Endodermal cell (in vitro differentiated cells): ENCODE data around the gene BBS9. TPM values are rescaled to one million over a fixed set of nuclear protein-coding genes. Genes with fewer than 3 reads are reported as not detected.

ENCODE experiments used
- DNase-seq: peaks from one replicate; pipeline ENCODE4 v3.0.0-alpha.2; 2017
- H3K27ac ChIP-seq: 2 replicates; pipeline ENCODE4 v1.5.1; 2013; ENCODE audit warnings: mild to moderate bottlenecking, low read depth, low read length, moderate library complexity
- H3K27me3 ChIP-seq: 2 replicates; pipeline ENCODE4 v1.6.1; 2013; ENCODE audit warnings: mild to moderate bottlenecking, low read length, moderate library complexity; ENCODE audit not compliant: insufficient read depth, control insufficient read depth, poor library complexity, severe bottlenecking
- H3K36me3 ChIP-seq: 2 replicates; pipeline ENCODE4 v1.7.0; 2013; ENCODE audit warnings: mild to moderate bottlenecking, low read length, moderate library complexity; ENCODE audit not compliant: control insufficient read depth, insufficient read depth
- H3K4me1 ChIP-seq: one replicate; pipeline ENCODE4 v1.7.0; 2013; ENCODE audit warnings: low read length; ENCODE audit not compliant: control insufficient read depth, insufficient read depth
- H3K4me3 ChIP-seq: 2 replicates; pipeline ENCODE4 v1.5.1; 2013; ENCODE audit warnings: mild to moderate bottlenecking, low read length, moderate library complexity
- H3K9ac ChIP-seq: 2 replicates; pipeline ENCODE4 v1.6.1; 2013; ENCODE audit warnings: mild to moderate bottlenecking, low read length, moderate library complexity; ENCODE audit not compliant: poor library complexity, severe bottlenecking; ENCODE audit errors: extremely low read depth
- H3K9me3 ChIP-seq: 2 replicates; pipeline ENCODE4 v1.6.1; 2013; ENCODE audit warnings: mild to moderate bottlenecking, low read length, moderate library complexity; ENCODE audit not compliant: control insufficient read depth
- H3K27ac Mint-ChIP-seq: 2 replicates; pipeline ENCODE4 v1.8.0; 2020; ENCODE audit warnings: mixed read lengths
- H3K27me3 Mint-ChIP-seq: 2 replicates; pipeline ENCODE4 v1.8.0; 2021; ENCODE audit warnings: mild to moderate bottlenecking, mixed read lengths; ENCODE audit not compliant: insufficient read depth
- H3K36me3 Mint-ChIP-seq: 2 replicates; pipeline ENCODE4 v1.8.0; 2020; ENCODE audit warnings: low read depth, mixed read lengths
- H3K4me1 Mint-ChIP-seq: 2 replicates; pipeline ENCODE4 v1.8.0; 2020; ENCODE audit warnings: mixed read lengths
- H3K4me3 Mint-ChIP-seq: 2 replicates; pipeline ENCODE4 v1.8.0; 2020; ENCODE audit warnings: mild to moderate bottlenecking, moderate library complexity, mixed read lengths
- H3K9me3 Mint-ChIP-seq: 2 replicates; pipeline ENCODE4 v1.8.0; 2020; ENCODE audit warnings: mild to moderate bottlenecking, mixed read lengths
- WGBS, 2 experiments: methylation state at CpG; one replicate each; pipeline versions ENCODE4 v1.1.5 to v1.1.7; 2013; ENCODE audit warnings: missing lambda C conversion rate in 2 of 2, mixed read lengths in 1 of 2; ENCODE audit not compliant: insufficient coverage in 1 of 2, insufficient read length in 1 of 2; 5-methylcytosine and 5-hydroxymethylcytosine counted together
- total RNA-seq, 2 donors: library from RNA; stranded (reverse); fragmentation: NEBNext Ultra II Directional in 1 of 2; extraction: Animal tissue kit (Norgen Biotek cat#: 25700) in 1 of 2; gene quantifications; 2 replicates in 1 of 2; 3 replicates in 1 of 2; pipeline ENCODE4 v1.2.1, GENCODE V29; 2021
- TF ChIP-seq, protein P1 (sequence below): fragments of 200-600 bp; sonication (generic); conservative IDR thresholded peaks from 2 replicates; pipeline ENCODE4 v1.5.0; 2021; ENCODE audit warnings: antibody characterized with exemption, mild to moderate bottlenecking

BBS9 gene
- total RNA-seq, 2 donors from 2014 or later = 20.7 to 21.6 TPM

DNA sequence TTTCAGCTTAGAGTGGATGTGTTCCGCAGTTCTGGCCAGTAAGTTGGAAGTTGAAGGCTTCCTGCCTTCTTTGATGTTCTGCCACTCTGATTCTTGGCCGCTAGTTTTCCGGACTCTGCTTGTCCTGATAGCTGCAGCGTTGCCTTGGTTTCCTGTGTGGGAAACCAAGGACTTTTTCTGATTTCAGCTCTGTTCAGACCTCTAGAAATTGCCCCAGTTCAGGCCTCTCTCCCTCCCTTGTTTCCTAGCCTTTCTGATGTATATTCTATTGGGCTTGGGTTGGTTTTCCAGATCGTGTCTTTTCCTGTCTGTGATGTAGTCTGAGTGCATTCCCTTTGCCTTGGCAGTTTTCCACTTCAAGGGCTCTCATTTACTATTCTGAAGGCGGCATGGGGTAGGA, 318.7 kb downstream of the BBS9 start:
- Histone ChIP-seq H3K9me3 (peaks cover 5% of the 10 kb centered on the region), H3K4me3 (no peak overlapping the region), H3K27ac (no peak overlapping the region), H3K36me3 (no peaks in the 10 kb centered on the region), H3K9ac (no peak overlapping the region), H3K27me3 (peaks cover 19% of the 10 kb centered on the region), H3K4me1 (no peaks in the 10 kb centered on the region)
- DNase-seq = no peak
- no peaks in the 10 kb centered on the region for H3K36me3 Mint-ChIP-seq
- peaks cover 13% of the 10 kb centered on the region for H3K4me1 Mint-ChIP-seq
- H3K9me3 Mint-ChIP-seq = peaks cover 5% of the 10 kb centered on the region
- H3K27me3 Mint-ChIP-seq = peaks cover 6% of the 10 kb centered on the region
- 88 to 93% methylated on average over 3 to 6 of the region's 6 CpGs for WGBS, 2 experiments
- no peak overlapping the region for H3K4me3 Mint-ChIP-seq
- no peak overlapping the region for H3K27ac Mint-ChIP-seq
- TF ChIP-seq, protein P1, sequence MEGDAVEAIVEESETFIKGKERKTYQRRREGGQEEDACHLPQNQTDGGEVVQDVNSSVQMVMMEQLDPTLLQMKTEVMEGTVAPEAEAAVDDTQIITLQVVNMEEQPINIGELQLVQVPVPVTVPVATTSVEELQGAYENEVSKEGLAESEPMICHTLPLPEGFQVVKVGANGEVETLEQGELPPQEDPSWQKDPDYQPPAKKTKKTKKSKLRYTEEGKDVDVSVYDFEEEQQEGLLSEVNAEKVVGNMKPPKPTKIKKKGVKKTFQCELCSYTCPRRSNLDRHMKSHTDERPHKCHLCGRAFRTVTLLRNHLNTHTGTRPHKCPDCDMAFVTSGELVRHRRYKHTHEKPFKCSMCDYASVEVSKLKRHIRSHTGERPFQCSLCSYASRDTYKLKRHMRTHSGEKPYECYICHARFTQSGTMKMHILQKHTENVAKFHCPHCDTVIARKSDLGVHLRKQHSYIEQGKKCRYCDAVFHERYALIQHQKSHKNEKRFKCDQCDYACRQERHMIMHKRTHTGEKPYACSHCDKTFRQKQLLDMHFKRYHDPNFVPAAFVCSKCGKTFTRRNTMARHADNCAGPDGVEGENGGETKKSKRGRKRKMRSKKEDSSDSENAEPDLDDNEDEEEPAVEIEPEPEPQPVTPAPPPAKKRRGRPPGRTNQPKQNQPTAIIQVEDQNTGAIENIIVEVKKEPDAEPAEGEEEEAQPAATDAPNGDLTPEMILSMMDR = no peak

DNA sequence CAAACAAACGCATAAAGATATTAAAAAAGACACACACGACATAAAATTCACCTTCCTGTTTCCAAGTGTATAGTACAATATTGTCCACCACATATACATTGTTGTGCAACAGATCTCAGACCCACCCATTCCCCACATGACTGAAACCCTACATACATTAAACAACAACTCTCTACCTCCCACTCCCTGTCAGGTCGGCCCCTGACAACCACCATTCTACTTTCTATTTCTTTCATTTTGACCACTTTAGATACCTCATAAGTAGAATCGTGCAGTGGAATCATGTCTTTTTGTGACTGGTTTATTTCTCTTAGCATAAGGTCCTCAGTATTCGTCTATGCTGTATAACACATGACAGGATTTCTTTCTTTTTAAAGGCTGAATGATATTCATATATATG, 320.5 kb downstream of the BBS9 start:
- no peaks in the 10 kb centered on the region for H3K36me3 Mint-ChIP-seq
- no peak overlapping the region for H3K9ac ChIP-seq
- peaks cover 5% of the 10 kb centered on the region for H3K9me3 Mint-ChIP-seq
- TF ChIP-seq, protein P1 = no peak
- peaks cover 5% of the 10 kb centered on the region for H3K9me3 ChIP-seq
- 90% methylated on average over 4 to 5 of the region's 5 CpGs for WGBS, 2 experiments
- no peak overlapping the region for H3K4me3 Mint-ChIP-seq
- H3K27ac ChIP-seq = no peak overlapping the region
- no peak for DNase-seq
- peaks cover 2% of the 10 kb centered on the region for H3K27me3 ChIP-seq
- H3K27me3 Mint-ChIP-seq = peaks cover 1% of the 10 kb centered on the region
- H3K4me1 Mint-ChIP-seq = peaks cover 16% of the 10 kb centered on the region
- no peak overlapping the region for H3K4me3 ChIP-seq
- no peaks in the 10 kb centered on the region for H3K36me3 ChIP-seq
- H3K4me1 ChIP-seq = no peaks in the 10 kb centered on the region
- H3K27ac Mint-ChIP-seq = no peak overlapping the region

GRCh38 chr7:33452805-33453502, 323.6 kb downstream of the BBS9 start:
- Mint-ChIP-seq H3K9me3 (peaks cover 5% of the 10 kb centered on the region), H3K4me1 (peaks cover 7% of the 10 kb centered on the region), H3K4me3 (no peak overlapping the region), H3K27me3 (no peaks in the 10 kb centered on the region), H3K27ac (no peak overlapping the region), H3K36me3 (no peaks in the 10 kb centered on the region)
- Histone ChIP-seq H3K27ac (no peak overlapping the region), H3K9ac (no peak overlapping the region), H3K4me1 (no peaks in the 10 kb centered on the region), H3K36me3 (no peaks in the 10 kb centered on the region), H3K4me3 (no peak overlapping the region), H3K9me3 (peaks cover 5% of the 10 kb centered on the region), H3K27me3 (no peaks in the 10 kb centered on the region)
- TF ChIP-seq, protein P1 = no peak
- 100% methylated on average over 1 of the region's 1 CpG for WGBS, 2 experiments
- no peak for DNase-seq
